Activated CD8-positive, alpha-beta memory T cell treated with anti-CD3 and anti-CD28 coated beads for 48 hours (primary cell): ENCODE measurements around the gene LGMN.
"Not testable (repeated sequence)": the region's sequence is repeated elsewhere in the genome, so short reads cannot be mapped to it uniquely, and the experiment has no call there.

Experiments
- DNase-seq, 3 experiments: peaks; one replicate each; pipeline ENCODE4 v3.0.0-alpha.2; 2020; ENCODE audit warnings: low read depth in 2 of 3, low spot score in 2 of 3

The LGMN gene

DNA sequence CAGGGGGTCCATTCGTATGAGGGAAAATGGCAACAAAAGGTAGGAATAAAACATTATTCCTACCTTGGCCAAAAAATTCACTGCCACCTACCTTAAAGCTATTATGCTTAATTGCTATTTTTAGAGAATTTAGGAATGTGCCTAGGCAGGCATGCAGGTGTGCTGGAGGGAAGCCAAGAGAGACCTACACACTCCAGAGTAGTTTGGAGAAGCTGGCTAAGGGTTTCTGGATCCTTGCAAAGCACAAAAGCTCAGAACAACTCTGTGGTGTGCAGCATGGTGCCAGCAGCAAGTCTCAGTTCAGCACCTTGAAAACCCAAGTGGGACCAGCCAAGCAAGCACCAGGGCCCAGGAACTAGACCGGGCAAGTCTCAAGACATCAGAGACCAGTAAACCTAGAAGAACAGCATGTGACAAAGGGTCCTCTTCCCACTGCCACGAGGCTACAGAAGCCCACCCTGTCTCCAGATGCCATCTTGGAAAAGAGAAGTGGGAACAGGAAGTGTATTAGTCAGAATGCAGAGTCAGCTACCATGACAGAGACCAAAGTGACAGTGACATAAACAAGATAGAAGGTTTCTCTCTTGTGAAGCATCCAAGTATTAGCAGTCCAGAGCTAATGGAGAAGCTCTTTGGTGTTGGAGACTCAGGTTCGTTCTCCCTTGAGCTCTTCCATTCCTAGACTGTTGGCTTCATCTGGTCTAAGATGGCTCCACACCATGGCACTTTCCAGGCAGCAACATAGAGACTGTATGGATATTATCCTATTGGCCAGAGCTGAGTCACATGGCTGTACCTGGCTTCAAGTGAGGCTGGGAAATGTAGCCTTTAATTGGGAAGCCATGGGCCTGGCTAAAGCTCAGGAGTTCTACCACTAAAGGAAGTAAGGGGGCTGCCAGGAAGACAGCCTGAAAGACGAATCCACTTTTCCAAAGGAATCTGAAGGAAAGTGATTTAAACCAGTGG, 15.5 kb upstream of the LGMN start:
- not testable (repeated sequence) for DNase-seq

DNA sequence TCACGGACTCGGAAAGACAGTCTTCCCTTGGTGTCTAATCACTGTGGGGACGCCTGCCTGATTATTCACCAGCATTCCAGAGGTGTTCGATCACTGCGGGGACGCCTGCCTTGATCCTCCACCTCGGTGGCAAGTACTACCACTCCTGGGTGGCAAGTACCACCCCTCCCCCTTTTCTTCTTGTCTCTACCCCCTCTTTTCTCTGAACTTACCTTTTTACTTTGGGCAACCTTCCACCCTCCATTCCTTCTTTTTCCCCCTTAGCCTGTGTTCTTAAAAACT, 12.0 kb upstream of the LGMN start:
- no peak for DNase-seq

GRCh38 chr14:92759679-92760523, 11.5 kb upstream of the LGMN start:
- DNase-seq, result no peak

- DNase-seq, result no peak
Measured at GRCh38 chr14:92759300-92759678, 10.9 kb upstream of the LGMN start.

GRCh38 chr14:92756446-92756845, 8.0 kb upstream of the LGMN start:
- DNase-seq, result no peak

DNA sequence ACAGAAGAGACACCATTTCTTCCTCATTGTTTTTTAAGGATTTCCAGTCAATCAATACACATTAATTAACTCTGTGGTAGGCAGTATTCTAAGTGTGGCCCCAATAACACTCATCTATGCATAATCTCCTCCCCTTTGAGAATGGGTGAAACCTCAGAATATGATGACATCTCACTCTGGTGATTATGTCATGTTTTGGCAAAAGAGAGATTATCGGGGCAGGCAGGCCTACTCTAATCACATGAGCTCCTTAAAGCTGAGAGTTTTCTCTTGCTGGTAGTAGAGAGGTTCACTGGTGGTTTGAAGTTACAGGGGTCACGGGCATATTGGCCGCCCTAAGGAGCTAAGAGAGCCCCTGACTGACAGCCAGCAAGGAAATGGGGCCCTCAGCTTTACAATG, 7.1 kb upstream of the LGMN start:
- DNase-seq, result no peak

DNA sequence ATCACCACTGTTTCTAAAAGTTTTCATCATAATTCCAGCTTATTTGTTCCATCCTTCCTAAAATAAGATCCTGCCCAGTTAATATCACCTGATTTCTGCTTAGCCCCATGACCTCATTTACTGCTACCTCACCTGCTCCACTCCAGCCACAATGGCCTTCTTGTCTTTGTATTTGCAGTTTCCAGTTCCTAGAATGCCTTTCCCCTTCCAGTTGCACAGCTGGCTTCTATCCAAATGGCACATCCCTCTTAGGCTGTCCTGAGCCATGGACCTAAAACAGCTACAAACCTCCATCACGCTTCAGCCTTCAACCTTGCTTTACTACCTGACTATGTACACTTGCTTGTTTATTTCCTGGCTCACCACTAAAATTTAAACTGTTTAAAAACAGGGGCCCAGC, 6.5 kb upstream of the LGMN start:
- no peak for DNase-seq

DNA sequence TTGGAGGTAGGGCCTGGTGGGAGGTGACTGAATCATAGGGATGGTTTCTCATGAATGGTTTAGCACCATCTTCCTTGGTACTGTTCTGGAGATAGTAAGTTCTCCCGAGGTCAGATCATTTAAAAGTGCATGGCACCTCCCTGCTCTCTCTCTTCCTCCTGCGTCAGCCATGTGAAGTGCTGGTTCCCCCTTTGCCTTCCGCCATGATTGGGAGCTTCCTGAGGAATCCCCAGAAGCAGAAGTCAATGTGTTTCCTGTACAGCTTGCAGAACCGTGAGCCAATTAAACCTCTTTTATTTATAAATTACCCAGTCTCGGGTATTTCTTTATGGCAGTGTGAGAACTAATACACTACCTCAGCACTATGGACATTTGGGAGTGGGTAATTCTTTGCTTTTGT, 4.8 kb upstream of the LGMN start:
- no peak for DNase-seq

- no peak for DNase-seq
Measured at GRCh38 chr14:92751819-92752218, 3.4 kb upstream of the LGMN start.

DNA sequence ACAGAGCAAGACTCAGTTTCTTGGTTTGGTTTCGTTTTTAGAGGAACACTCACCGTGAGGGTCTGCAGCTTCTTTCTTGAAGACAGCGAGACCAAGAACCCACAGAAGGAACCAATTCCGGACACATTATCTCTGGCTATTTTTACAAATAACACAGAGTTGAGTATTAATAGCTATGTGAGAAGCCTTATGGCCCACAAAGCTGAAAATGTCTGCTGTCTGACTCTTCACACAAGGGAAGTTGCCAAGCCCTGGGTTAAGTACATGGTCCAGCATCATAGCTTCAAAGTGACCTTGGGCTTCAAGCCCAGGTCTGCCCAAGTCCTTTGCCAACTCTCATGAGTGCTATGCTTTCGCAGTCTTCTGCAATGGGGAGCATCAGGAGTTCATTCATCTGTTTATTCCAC, 2.6 kb upstream of the LGMN start:
- DNase-seq, result no peak

DNA sequence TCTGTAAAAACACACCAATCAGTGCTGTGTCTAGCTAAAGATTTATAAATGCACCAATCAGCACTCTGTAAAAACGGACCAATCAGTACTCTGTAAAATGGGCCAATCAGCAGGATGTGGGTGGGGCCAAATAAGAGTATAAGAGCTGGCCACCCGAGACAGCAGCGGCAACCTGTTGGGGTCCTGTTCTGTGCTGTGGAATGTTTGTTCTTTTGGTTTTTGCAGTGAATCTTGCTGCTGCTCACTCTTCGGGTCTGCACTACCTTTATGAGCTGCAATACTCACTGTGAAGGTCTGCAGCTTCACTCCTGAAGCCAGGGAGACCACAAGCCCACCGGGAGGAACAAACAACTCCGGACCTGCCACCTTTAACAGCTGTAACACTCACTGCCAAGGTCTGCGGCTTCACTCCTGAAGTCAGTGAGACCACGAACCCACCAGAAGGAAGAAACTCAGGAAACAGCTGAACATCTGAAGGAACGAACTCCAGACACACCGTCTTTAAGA, 1.8 kb upstream of the LGMN start:
- not testable (repeated sequence) for DNase-seq

DNA sequence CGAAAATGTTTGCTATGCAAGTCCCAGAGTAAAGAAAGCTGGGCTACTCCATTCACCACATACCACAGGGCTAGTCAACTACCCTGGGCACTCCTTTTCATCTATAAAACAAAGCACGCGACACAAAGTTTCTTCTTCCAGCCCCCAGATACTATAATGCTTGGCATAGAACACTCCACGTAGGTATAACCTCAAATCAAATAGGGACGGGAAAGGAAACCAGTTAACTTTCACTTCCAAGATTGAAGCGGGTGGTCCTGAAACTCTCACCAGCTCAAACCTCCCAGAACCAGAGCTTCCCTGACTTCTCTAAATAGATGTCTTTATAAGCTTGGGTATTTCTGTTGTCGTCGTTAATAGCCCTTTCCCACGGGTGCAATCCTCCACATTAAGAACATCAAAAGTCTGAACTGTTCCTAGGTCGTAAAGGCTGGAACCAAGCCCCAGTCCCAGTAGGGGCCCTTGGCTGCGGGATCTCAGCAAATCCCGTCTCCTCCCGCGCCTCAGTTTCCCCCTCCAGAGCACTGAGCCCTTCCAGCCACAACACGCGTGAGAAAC, 647 bp downstream of the LGMN start:
- no peak for DNase-seq

GRCh38 chr14:92744198-92744597, 4.2 kb downstream of the LGMN start:
- no peak for DNase-seq

DNA sequence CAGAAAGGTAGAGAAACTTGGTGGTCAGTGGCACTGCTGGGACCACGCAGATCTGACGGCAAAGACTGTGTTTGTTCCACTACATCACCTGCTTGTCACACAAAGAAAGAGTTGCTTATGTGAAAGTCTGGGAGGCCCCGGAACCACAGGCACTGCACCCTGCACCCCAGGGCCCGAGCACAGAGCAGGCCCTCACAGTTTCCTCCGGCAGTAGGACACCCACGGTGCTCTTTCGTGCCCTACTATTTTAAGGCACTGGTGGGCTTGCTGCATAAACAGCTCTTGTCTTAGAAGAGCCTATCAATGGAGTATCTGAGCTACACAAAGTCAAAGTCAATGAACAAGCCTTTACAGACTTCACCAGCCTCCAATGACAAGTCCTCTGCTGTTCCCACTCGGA, 8.0 kb downstream of the LGMN start:
- DNase-seq, result no peak

- DNase-seq, result no peak
Measured at GRCh38 chr14:92737619-92738188, 10.7 kb downstream of the LGMN start.

GRCh38 chr14:92737206-92737605, 11.2 kb downstream of the LGMN start:
- no peak for DNase-seq

GRCh38 chr14:92735344-92735743, 13.1 kb downstream of the LGMN start:
- DNase-seq, result no peak

- no peak for DNase-seq
Measured at GRCh38 chr14:92734618-92735017, 13.8 kb downstream of the LGMN start.

- DNase-seq, result no peak
Measured at GRCh38 chr14:92733007-92733406, 15.4 kb downstream of the LGMN start.

DNA sequence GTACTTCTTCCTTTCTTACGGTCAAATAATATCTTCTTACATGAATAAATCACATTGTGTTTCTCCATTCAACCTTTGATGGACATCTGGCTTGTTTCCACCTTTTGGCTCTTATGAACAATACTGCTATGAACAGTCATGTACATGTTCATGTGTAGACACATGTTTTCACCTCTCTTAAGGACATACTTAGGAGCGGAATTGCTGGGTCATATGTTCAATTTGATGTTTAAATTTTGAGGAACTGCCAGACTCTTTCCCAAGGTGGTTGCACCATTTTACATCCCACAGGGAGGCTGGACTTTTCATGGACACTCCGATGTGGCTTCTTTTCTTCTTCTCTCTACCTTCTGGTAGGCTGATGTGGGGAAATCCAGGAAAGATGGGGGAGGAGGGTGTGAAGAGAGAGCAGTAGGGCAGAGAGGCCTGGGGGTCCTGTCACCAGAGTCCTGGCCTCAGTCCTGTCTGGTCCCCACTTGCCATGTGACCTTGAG, 16.8 kb downstream of the LGMN start:
- no peak for DNase-seq

GRCh38 chr14:92729634-92730358, 18.6 kb downstream of the LGMN start:
- DNase-seq, result no peak
